ENCODE data around the gene CUL9. TPM values are rescaled to one million over a fixed set of nuclear protein-coding genes. Genes with fewer than 3 reads are reported as not detected.

The CUL9 gene
- total RNA-seq, 1 experiment from 2014 or later = 15.2 TPM

- WGBS (ENCODE audit: extremely low coverage, insufficient read length, low lambda C conversion rate) = no CpG with 5 or more reads among the region's 9 CpGs
- no peak overlapping the region for H4K8ac ChIP-seq (replicated peaks; ENCODE audit: insufficient read length, low read depth, low read length)
- H3K9ac ChIP-seq (ENCODE audit: extremely low read depth, insufficient read length, low read length) = no peak overlapping the region
- H3K36me3 Mint-ChIP-seq (ENCODE audit: insufficient read depth in 1 of 3, low read depth in 3 of 3) = peaks cover 0 to under 1% (median 0%) of the 10 kb centered on the region in 3 experiments; a peak in 1 of 7 replicates
- no peak overlapping the region for H2BK5ac ChIP-seq (ENCODE audit: insufficient read length, low read length)
- no peak overlapping the region for H2BK120ac ChIP-seq (ENCODE audit: low read depth, low read length, poor library complexity, severe bottlenecking)
- H3T11ph ChIP-seq (ENCODE audit: low read length) = no peak overlapping the region
- no peak overlapping the region for H3K4ac ChIP-seq (ENCODE audit: low read depth, low read length)
- peaks cover 7 to 10% of the 10 kb centered on the region in 2 experiments for H3K4me1 Mint-ChIP-seq
- H2BK20ac ChIP-seq (ENCODE audit: low read depth, low read length, poor library complexity, severe bottlenecking) = no peak overlapping the region
- H3K79me2 ChIP-seq (ENCODE audit: insufficient read depth, low read length) = no peaks in the 10 kb centered on the region
- no peaks in the 10 kb centered on the region for H4K20me1 ChIP-seq (ENCODE audit: control insufficient read depth, insufficient read depth, insufficient read length)
- H3K79me1 ChIP-seq (ENCODE audit: insufficient read depth, low read depth, low read length, poor library complexity, severe bottlenecking) = no peaks in the 10 kb centered on the region
- H3K27me3 ChIP-seq (ENCODE audit: insufficient read depth, low read length) = no peaks in the 10 kb centered on the region
- H3K9me3 ChIP-seq (ENCODE audit: control insufficient read depth, low read depth, low read length) = no peaks in the 10 kb centered on the region
- H4K5ac ChIP-seq (ENCODE audit: insufficient read length, low read depth, low read length) = no peak overlapping the region
- no peak for DNase-seq
- H3K14ac ChIP-seq (ENCODE audit: insufficient read depth, low read length) = no peak overlapping the region
- H3K4me1 ChIP-seq (ENCODE audit: insufficient read depth, low read length) = no peaks in the 10 kb centered on the region
- no peak overlapping the region for H3K4me2 ChIP-seq (ENCODE audit: insufficient read depth, insufficient read length, low read length)
- H2BK15ac ChIP-seq (ENCODE audit: low read depth, low read length) = no peak overlapping the region
- H3K23ac ChIP-seq (ENCODE audit: insufficient read length, low read depth, low read length) = no peak overlapping the region
- no peaks in the 10 kb centered on the region for H3K23me2 ChIP-seq (ENCODE audit: insufficient read length, low read depth, low read length, poor library complexity, severe bottlenecking)
- no peak overlapping the region for H2AK5ac ChIP-seq (ENCODE audit: insufficient read length, low read length)
- no peak for TF ChIP-seq CTCF (conservative IDR thresholded peaks at IDR 0.05)
- no peaks in the 10 kb centered on the region; a peak in 1 of 5 replicates for H3K9me3 Mint-ChIP-seq
- H3K4me3 Mint-ChIP-seq = no peak overlapping the region
- H3K27ac Mint-ChIP-seq = no peak overlapping the region
- no peak overlapping the region for H2AFZ ChIP-seq (ENCODE audit: low read length)
- no peak overlapping the region for H3K27ac ChIP-seq (ENCODE audit: insufficient read length, low read depth, low read length)
- H2BK12ac ChIP-seq (ENCODE audit: insufficient read length, low read depth, low read length) = no peak overlapping the region
- peaks cover 5% of the 10 kb centered on the region for H3K27me3 Mint-ChIP-seq (ENCODE audit: low read depth)
- H4K91ac ChIP-seq (ENCODE audit: insufficient read length, low read depth, low read length) = no peak overlapping the region
- H3K18ac ChIP-seq (ENCODE audit: insufficient read length, low read depth, low read length) = no peak overlapping the region
- H3K56ac ChIP-seq (ENCODE audit: insufficient read length, low read depth, low read length) = no peak overlapping the region
Observed at GRCh38 chr6:43256670-43257366, 74.8 kb downstream of the CUL9 start.
